Uterus (tissue), 4 donors: ENCODE results near the gene KCND2. TPM values are rescaled to one million over a fixed set of nuclear protein-coding genes. Genes with fewer than 3 reads are reported as not detected.

ENCODE experiments used
- DNase-seq, 2 donors: peaks; one replicate each; pipeline ENCODE4 v3.0.0-alpha.2; 2019 to 2020
- H3K27ac ChIP-seq, 2 donors: fragments of 200-600 bp; sonication (generic); 1 replicate in 1 of 2; 2 replicates in 1 of 2; pipeline ENCODE4 v1.5.1; 2016 to 2018
- H3K27me3 ChIP-seq, 2 donors: fragments of 200-600 bp; sonication (generic); one replicate each; pipeline ENCODE4 v1.5.1; 2018 to 2019; ENCODE audit warnings: control low read depth in 1 of 2
- H3K36me3 ChIP-seq, 2 donors: fragments of 200-600 bp; sonication (generic); one replicate each; pipeline ENCODE4 v1.5.1; 2019; ENCODE audit warnings: control low read depth in 1 of 2
- H3K4me1 ChIP-seq, 2 donors: fragments of 200-600 bp; sonication (generic); one replicate each; pipeline ENCODE4 v1.5.1; 2018 to 2019; ENCODE audit warnings: control low read depth in 1 of 2
- H3K4me3 ChIP-seq, 2 donors: fragments of 200-600 bp; sonication (generic); 1 replicate in 1 of 2; 2 replicates in 1 of 2; pipeline ENCODE4 v1.5.1; 2018 to 2019; ENCODE audit warnings: mild to moderate bottlenecking in 1 of 2
- H3K9me3 ChIP-seq, 2 donors: fragments of 200-600 bp; sonication (generic); one replicate each; pipeline ENCODE4 v1.5.1; 2019; ENCODE audit warnings: control low read depth in 1 of 2
- POLR2A ChIP-seq, 2 donors: fragments of 450-650 bp; IDR thresholded peaks; one replicate each; pipeline ENCODE4 v1.6.1; 2016; ENCODE audit warnings: antibody characterized with exemption in 2 of 2, mild to moderate bottlenecking in 1 of 2, moderate library complexity in 1 of 2
- intact Hi-C: fragments of 100-400 bp; cut with DNase I; formaldehyde crosslinking; loops from one replicate; pipeline ENCODE4 v1.15.1; 2023; ENCODE audit warnings: low total_unique reads
- total RNA-seq, 4 donors: library from RNA; depleted of rRNA in 3 of 4; stranded (reverse); fragments of >200 nt in 3 of 4; gene quantifications; one replicate each; pipeline versions ENCODE4 v1.1.0 to v1.2.4, GENCODE V29; 2014 to 2023
- TF ChIP-seq, protein P1 (sequence below), 4 experiments: fragments of 200-600 bp in 2 of 4; fragments of 450-650 bp in 2 of 4; sonication (generic) in 2 of 4; IDR thresholded peaks; one replicate each; pipeline ENCODE4 v1.5.1; 2016 to 2019; ENCODE audit warnings: antibody characterized with exemption in 4 of 4, mild to moderate bottlenecking in 2 of 4, moderate library complexity in 1 of 4
- donor health status: DM: yes; HTN: yes; CAD: no.

Gene KCND2
- total RNA-seq, 4 donors from 2014 or later = 0.26 to 6.0 (median 4.5) TPM

DNA sequence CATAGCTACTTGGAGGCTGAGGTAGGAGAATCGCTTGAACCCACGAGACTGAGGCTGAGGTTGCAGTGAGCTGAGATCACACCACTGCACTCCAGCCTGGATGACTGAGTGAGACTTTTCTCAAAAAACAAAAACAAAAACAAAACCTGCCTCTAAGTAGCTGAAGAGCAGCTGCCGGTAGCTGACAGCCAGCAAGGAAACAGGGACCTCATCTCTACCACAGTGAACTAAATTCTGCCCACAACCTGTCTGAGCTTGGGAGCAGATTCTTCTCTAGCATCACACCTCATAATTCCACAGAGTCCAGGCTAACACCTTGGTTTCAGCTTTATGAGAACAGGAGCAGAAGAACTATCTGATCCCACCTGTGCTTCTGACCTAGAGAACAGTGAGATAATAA is 246.2 kb downstream of the KCND2 start:
- H3K9me3 ChIP-seq = no peaks in the 10 kb centered on the region
- no peak overlapping the region for H3K4me3 ChIP-seq
- H3K36me3 ChIP-seq = peaks cover 0 to 2% of the 10 kb centered on the region in 2 donors
- DNase-seq = no peak
- intact Hi-C loops = no loop called here
- H3K27me3 ChIP-seq = no peaks in the 10 kb centered on the region
- TF ChIP-seq, protein P1, sequence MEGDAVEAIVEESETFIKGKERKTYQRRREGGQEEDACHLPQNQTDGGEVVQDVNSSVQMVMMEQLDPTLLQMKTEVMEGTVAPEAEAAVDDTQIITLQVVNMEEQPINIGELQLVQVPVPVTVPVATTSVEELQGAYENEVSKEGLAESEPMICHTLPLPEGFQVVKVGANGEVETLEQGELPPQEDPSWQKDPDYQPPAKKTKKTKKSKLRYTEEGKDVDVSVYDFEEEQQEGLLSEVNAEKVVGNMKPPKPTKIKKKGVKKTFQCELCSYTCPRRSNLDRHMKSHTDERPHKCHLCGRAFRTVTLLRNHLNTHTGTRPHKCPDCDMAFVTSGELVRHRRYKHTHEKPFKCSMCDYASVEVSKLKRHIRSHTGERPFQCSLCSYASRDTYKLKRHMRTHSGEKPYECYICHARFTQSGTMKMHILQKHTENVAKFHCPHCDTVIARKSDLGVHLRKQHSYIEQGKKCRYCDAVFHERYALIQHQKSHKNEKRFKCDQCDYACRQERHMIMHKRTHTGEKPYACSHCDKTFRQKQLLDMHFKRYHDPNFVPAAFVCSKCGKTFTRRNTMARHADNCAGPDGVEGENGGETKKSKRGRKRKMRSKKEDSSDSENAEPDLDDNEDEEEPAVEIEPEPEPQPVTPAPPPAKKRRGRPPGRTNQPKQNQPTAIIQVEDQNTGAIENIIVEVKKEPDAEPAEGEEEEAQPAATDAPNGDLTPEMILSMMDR (IDR thresholded peaks at IDR 0.05) = no peak
- TF ChIP-seq POLR2A (IDR thresholded peaks at IDR 0.05) = no peak
- H3K27ac ChIP-seq = no peak overlapping the region
- no peaks in the 10 kb centered on the region for H3K4me1 ChIP-seq

DNA sequence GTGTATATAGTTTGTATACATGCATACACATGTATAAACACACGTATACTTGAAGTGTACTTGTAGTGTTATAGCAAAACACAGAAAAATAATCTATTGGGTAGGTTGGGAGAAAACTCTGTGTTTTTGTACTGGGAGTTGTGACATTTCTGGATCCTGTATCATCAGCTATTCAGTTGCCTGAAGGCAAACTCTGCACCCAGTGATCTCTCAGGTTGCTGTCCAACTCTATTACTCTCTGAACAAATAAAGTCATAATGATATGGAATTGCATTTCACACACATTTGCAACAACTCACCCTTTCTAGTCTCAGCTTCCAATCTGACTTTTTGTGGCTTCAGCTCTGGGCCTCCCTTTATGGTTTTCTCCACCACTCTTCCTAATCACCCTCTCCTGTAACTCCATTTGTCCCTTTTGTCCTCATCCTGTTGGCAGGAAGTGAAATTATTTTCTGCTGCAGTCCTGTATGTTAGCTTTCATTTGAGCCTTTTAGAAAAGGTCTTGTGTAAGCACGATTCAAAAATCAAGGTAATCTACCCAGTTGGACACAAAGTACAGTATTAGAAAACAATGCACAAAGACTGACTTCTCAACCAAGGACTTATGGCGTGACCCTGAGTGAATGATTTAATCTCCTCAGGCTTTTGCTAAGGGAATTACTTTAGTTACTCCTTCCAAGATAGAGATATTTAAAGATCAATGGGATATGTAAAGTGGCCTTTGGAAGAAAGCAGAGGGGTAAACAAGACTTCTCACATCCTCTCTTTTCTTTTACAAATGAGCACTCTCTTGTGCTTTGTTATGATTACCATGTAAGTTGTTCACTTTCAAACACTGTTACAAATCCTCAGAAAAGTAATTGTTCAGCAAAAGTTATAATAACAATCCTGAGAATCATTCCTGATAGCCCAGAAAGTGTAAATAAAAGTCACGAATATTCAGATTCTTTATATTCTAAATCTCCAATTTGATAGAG is 249.1 kb downstream of the KCND2 start:
- H3K27ac ChIP-seq = no peak overlapping the region
- DNase-seq = no peak
- intact Hi-C loops = no loop called here
- H3K4me1 ChIP-seq = no peaks in the 10 kb centered on the region
- no peak overlapping the region for H3K4me3 ChIP-seq
- H3K36me3 ChIP-seq = no peaks in the 10 kb centered on the region
- no peak for TF ChIP-seq POLR2A (IDR thresholded peaks at IDR 0.05)
- TF ChIP-seq, protein P1 (IDR thresholded peaks at IDR 0.05) = no peak
- H3K27me3 ChIP-seq = no peaks in the 10 kb centered on the region
- no peaks in the 10 kb centered on the region for H3K9me3 ChIP-seq

DNA sequence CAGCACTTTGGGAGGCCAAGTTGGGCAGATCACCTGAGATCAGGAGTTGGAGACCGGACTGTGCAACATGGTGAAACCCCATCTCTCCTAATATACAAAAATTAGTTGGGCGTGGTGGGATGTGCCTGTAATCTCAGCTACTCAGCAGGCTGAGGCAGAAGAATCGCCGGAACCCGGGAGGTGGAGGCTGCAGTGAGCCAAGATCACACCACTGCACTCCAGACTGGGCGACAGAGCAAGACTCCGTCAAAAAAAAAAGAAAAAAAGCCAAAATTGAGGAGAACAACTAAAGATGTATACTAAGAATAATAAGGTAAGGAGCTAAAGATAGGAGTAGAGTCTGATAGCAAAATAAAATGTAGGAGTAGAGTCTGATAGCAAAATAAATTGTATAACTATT is 251.0 kb downstream of the KCND2 start:
- Histone ChIP-seq H3K9me3 (no peaks in the 10 kb centered on the region), H3K27ac (no peak overlapping the region), H3K36me3 (no peaks in the 10 kb centered on the region), H3K27me3 (no peaks in the 10 kb centered on the region), H3K4me3 (no peak overlapping the region), H3K4me1 (no peaks in the 10 kb centered on the region)
- no peak for DNase-seq
- no peak for TF ChIP-seq POLR2A (IDR thresholded peaks at IDR 0.05)
- TF ChIP-seq, protein P1 (IDR thresholded peaks at IDR 0.05) = no peak
- intact Hi-C loops = no loop called here

DNA sequence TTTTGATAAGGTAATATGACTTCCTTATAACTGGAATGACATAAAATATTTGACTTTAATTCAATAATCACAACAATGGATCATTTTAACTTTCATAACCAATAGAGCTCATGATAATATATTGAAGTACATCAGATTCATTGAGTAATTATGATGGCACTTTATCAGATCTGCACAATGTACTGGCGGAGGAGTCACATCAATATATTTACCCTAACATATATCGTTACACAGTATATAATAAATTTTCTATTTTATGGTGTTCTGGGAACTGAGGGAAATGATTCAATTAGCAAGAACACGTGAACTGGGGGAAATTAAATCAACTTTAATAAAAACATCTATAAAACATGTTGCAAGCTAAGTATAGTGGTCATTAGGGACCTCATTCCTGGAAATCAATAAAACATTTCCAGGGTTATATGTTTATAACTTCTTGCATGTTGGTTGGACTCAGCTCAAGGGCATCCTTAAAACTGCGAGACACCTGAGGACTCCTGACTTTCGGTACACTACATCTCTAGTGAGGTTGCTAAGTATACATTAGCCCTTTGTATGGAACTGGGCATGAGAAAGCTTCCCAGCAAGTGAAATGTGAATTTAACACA is 254.0 kb downstream of the KCND2 start:
- no peaks in the 10 kb centered on the region for H3K9me3 ChIP-seq
- no peak overlapping the region for H3K27ac ChIP-seq
- DNase-seq = no peak
- H3K27me3 ChIP-seq = no peaks in the 10 kb centered on the region
- H3K36me3 ChIP-seq = no peaks in the 10 kb centered on the region
- no peaks in the 10 kb centered on the region for H3K4me1 ChIP-seq
- intact Hi-C loops = no loop called here
- TF ChIP-seq, protein P1 (IDR thresholded peaks at IDR 0.05) = no peak
- TF ChIP-seq POLR2A (IDR thresholded peaks at IDR 0.05) = no peak
- no peak overlapping the region for H3K4me3 ChIP-seq

DNA sequence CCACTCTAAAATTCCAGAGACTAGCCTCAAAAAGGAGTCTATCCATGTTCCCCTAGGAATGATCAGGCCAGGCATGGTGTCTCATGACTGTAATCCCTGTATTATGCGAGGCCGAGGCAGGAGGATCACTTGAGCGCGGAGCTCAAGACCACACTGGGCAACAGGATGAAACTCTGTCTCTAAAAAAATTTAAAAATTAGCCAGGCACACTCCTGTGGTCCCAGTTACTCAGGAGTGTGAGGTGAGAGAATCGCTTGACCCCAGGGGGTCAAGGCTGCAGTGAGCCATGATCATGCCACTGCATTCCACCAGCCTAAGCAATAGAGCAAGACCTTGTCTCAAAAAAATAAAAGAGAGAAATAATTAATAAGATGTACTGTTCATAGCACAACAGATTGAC is 256.8 kb downstream of the KCND2 start:
- no peaks in the 10 kb centered on the region for H3K4me1 ChIP-seq
- H3K9me3 ChIP-seq = no peaks in the 10 kb centered on the region
- H3K27ac ChIP-seq = no peak overlapping the region
- no peak for TF ChIP-seq POLR2A (IDR thresholded peaks at IDR 0.05)
- TF ChIP-seq, protein P1 (IDR thresholded peaks at IDR 0.05) = no peak
- no peaks in the 10 kb centered on the region for H3K27me3 ChIP-seq
- H3K4me3 ChIP-seq = no peak overlapping the region
- DNase-seq = no peak
- no peaks in the 10 kb centered on the region for H3K36me3 ChIP-seq
- intact Hi-C loops = no loop called here
